ENCODE results near the gene ZNF23.

ZNF23 gene

GRCh38 chr16:71480956-71481355 lies 18.9 kb upstream of the ZNF23 start:
- TF ChIP-seq CTCF (IDR thresholded peaks at IDR 0.05; ENCODE audit: poor library complexity, severe bottlenecking) = no peak
- H3K36me3 ChIP-seq (ENCODE audit: low read depth) = peaks cover 20% of the 10 kb centered on the region
- H3K4me3 ChIP-seq (ENCODE audit: severe bottlenecking) = no peak overlapping the region
- DNase-seq (ENCODE audit: low spot score) (no peak), ATAC-seq (ENCODE audit: low read depth) (no peak)
- no peak overlapping the region for H3K27ac ChIP-seq (ENCODE audit: poor library complexity, severe bottlenecking)
- peaks cover 8% of the 10 kb centered on the region for H3K4me1 ChIP-seq (ENCODE audit: insufficient read depth, poor library complexity, severe bottlenecking)
- no peaks in the 10 kb centered on the region for H3K27me3 ChIP-seq (ENCODE audit: insufficient read depth, poor library complexity, severe bottlenecking)
- H3K9me3 ChIP-seq (ENCODE audit: severe bottlenecking) = no peaks in the 10 kb centered on the region

- ATAC-seq (ENCODE audit: low read depth) (no peak), DNase-seq (ENCODE audit: low spot score) (no peak)
- peak; percentile 43 for TF ChIP-seq CTCF (IDR thresholded peaks at IDR 0.05; ENCODE audit: poor library complexity, severe bottlenecking)
- Histone ChIP-seq H3K27ac (ENCODE audit: poor library complexity, severe bottlenecking) (no peak overlapping the region), H3K4me3 (ENCODE audit: severe bottlenecking) (no peak overlapping the region), H3K27me3 (ENCODE audit: insufficient read depth, poor library complexity, severe bottlenecking) (no peaks in the 10 kb centered on the region), H3K9me3 (ENCODE audit: severe bottlenecking) (no peaks in the 10 kb centered on the region), H3K36me3 (ENCODE audit: low read depth) (peaks cover 29% of the 10 kb centered on the region), H3K4me1 (ENCODE audit: insufficient read depth, poor library complexity, severe bottlenecking) (peaks cover 14% of the 10 kb centered on the region)
These were observed 17.4 kb upstream of the ZNF23 start for GRCh38 chr16:71479420-71479819.

- Histone ChIP-seq H3K27ac (ENCODE audit: poor library complexity, severe bottlenecking) (peak overlapping the region; percentile 92), H3K27me3 (ENCODE audit: insufficient read depth, poor library complexity, severe bottlenecking) (no peaks in the 10 kb centered on the region), H3K4me1 (ENCODE audit: insufficient read depth, poor library complexity, severe bottlenecking) (peaks cover 20% of the 10 kb centered on the region), H3K9me3 (ENCODE audit: severe bottlenecking) (peaks cover 2% of the 10 kb centered on the region), H3K36me3 (ENCODE audit: low read depth) (peaks cover 30% of the 10 kb centered on the region), H3K4me3 (ENCODE audit: severe bottlenecking) (no peak overlapping the region)
- TF ChIP-seq CTCF (IDR thresholded peaks at IDR 0.05; ENCODE audit: poor library complexity, severe bottlenecking) = no peak
- ATAC-seq (ENCODE audit: low read depth) (no peak), DNase-seq (ENCODE audit: low spot score) (no peak)
These were observed 14.5 kb upstream of the ZNF23 start for GRCh38 chr16:71476457-71477124.

- Histone ChIP-seq H3K27ac (ENCODE audit: poor library complexity, severe bottlenecking) (peak overlapping the region; percentile 92), H3K4me3 (ENCODE audit: severe bottlenecking) (no peak overlapping the region), H3K27me3 (ENCODE audit: insufficient read depth, poor library complexity, severe bottlenecking) (no peaks in the 10 kb centered on the region), H3K4me1 (ENCODE audit: insufficient read depth, poor library complexity, severe bottlenecking) (peaks cover 20% of the 10 kb centered on the region), H3K9me3 (ENCODE audit: severe bottlenecking) (peaks cover 2% of the 10 kb centered on the region), H3K36me3 (ENCODE audit: low read depth) (peaks cover 30% of the 10 kb centered on the region)
- peak; percentile 98 for ATAC-seq (ENCODE audit: low read depth)
- no peak for TF ChIP-seq CTCF (IDR thresholded peaks at IDR 0.05; ENCODE audit: poor library complexity, severe bottlenecking)
- DNase-seq (ENCODE audit: low spot score) = peak; percentile 80
These were observed 12.8 kb upstream of the ZNF23 start for GRCh38 chr16:71474864-71475263.

GRCh38 chr16:71473891-71474290 lies 11.8 kb upstream of the ZNF23 start:
- Histone ChIP-seq H3K4me3 (ENCODE audit: severe bottlenecking) (no peak overlapping the region), H3K27ac (ENCODE audit: poor library complexity, severe bottlenecking) (peak overlapping the region; percentile 92), H3K9me3 (ENCODE audit: severe bottlenecking) (peaks cover 2% of the 10 kb centered on the region), H3K4me1 (ENCODE audit: insufficient read depth, poor library complexity, severe bottlenecking) (peaks cover 20% of the 10 kb centered on the region), H3K27me3 (ENCODE audit: insufficient read depth, poor library complexity, severe bottlenecking) (no peaks in the 10 kb centered on the region), H3K36me3 (ENCODE audit: low read depth) (peaks cover 30% of the 10 kb centered on the region)
- DNase-seq (ENCODE audit: low spot score) (no peak), ATAC-seq (ENCODE audit: low read depth) (peak; percentile 22; the same call in 1 of the 3 replicates)
- no peak for TF ChIP-seq CTCF (IDR thresholded peaks at IDR 0.05; ENCODE audit: poor library complexity, severe bottlenecking)

All from RWPE2 (cell line).